PC-3 (cell line): ENCODE results near the gene DLEC1.

ENCODE experiments used
- CTCF ChIP-seq: fragments of 300-600 bp; sonication (generic); conservative IDR thresholded peaks from 2 replicates; pipeline ENCODE4 v1.5.1; 2017; ENCODE audit warnings: antibody characterized with exemption, low read depth, mild to moderate bottlenecking, low read length
- EZH2phosphoT487 ChIP-seq: fragments of 300-600 bp; sonication (generic); IDR thresholded peaks from 2 replicates; pipeline ENCODE4 v1.6.1; 2018; ENCODE audit warnings: mild to moderate bottlenecking, antibody characterized with exemption, low read length, borderline replicate concordance

GRCh38 chr3:38126121-38126892 is 87.3 kb downstream of the DLEC1 start:
- TF ChIP-seq CTCF (no peak), EZH2phosphoT487 (no peak)
